Common myeloid progenitor, CD34-positive (primary cell): ENCODE results near the gene SNTG2.

Experiments
- CTCF ChIA-PET: fragments of 350-600 bp; sonication (Branson Sonifier 250); formaldehyde crosslinking; loops from one replicate; lab custom pipeline; 2021; ENCODE audit warnings: antibody characterized with exemption; lab: Charles Lee
- POLR2A ChIA-PET: fragments of 350-600 bp; sonication (Branson Sonifier 250); formaldehyde crosslinking; loops from one replicate; lab custom pipeline; 2021; ENCODE audit warnings: antibody characterized with exemption; lab: Charles Lee
- DNase-seq, 3 donors: peaks; one replicate each; pipeline versions ENCODE4 v3.0.0 to v3.0.0-alpha.2; 2013
- H3K27ac ChIP-seq, 2 experiments: 1 replicate in 1 of 2; 2 replicates in 1 of 2; pipeline ENCODE4 v1.7.0; 2013; ENCODE audit warnings: inconsistent platforms in 2 of 2, low read length in 2 of 2, mild to moderate bottlenecking in 2 of 2, low read depth in 1 of 2, moderate library complexity in 1 of 2; ENCODE audit not compliant: severe bottlenecking in 2 of 2, insufficient read depth in 1 of 2, poor library complexity in 1 of 2
- H3K27me3 ChIP-seq, 5 experiments: replicated peaks in 2 of 5; 1 replicate in 3 of 5; 2 replicates in 2 of 5; pipeline versions ENCODE4 v1.6.1 to v1.7.0; 2013; ENCODE audit warnings: low read length in 4 of 5, mild to moderate bottlenecking in 2 of 5, moderate library complexity in 2 of 5, inconsistent platforms in 1 of 5; ENCODE audit not compliant: insufficient read depth in 5 of 5, control insufficient read depth in 4 of 5
- H3K36me3 ChIP-seq, 4 experiments: 1 replicate in 2 of 4; 2 replicates in 2 of 4; pipeline versions ENCODE4 v1.6.1 to v1.7.0; 2013; ENCODE audit warnings: low read length in 3 of 4, control low read depth in 1 of 4, mild to moderate bottlenecking in 1 of 4; ENCODE audit not compliant: control insufficient read depth in 4 of 4, insufficient read depth in 4 of 4
- H3K4me1 ChIP-seq, 4 experiments: 1 replicate in 3 of 4; 2 replicates in 1 of 4; pipeline versions ENCODE4 v1.6.1 to v1.7.1; 2013; ENCODE audit warnings: low read length in 3 of 4, mild to moderate bottlenecking in 3 of 4, control low read depth in 1 of 4, inconsistent platforms in 1 of 4, moderate library complexity in 1 of 4; ENCODE audit not compliant: control insufficient read depth in 4 of 4, insufficient read depth in 4 of 4; ENCODE audit errors: control extremely low read depth in 1 of 4
- H3K4me3 ChIP-seq, 7 experiments: 1 replicate in 4 of 7; 2 replicates in 3 of 7; pipeline versions ENCODE4 v1.5.1 to v1.7.0; 2013; ENCODE audit warnings: mild to moderate bottlenecking in 7 of 7, low read length in 6 of 7, moderate library complexity in 6 of 7, inconsistent platforms in 2 of 7, low read depth in 2 of 7, control low read depth in 1 of 7; ENCODE audit not compliant: insufficient read depth in 4 of 7, control insufficient read depth in 1 of 7; ENCODE audit errors: extremely low read depth in 1 of 7
- H3K9me3 ChIP-seq, 5 experiments: 1 replicate in 4 of 5; 2 replicates in 1 of 5; pipeline versions ENCODE4 v1.6.1 to v1.7.1; 2013; ENCODE audit warnings: low read length in 4 of 5, mild to moderate bottlenecking in 2 of 5, inconsistent platforms in 1 of 5, low read depth in 1 of 5, moderate library complexity in 1 of 5; ENCODE audit not compliant: control insufficient read depth in 4 of 5, insufficient read depth in 2 of 5; ENCODE audit errors: control extremely low read depth in 1 of 5
- WGBS: methylation state at CpG from one replicate; pipeline ENCODE4 v1.1.5; 2013; ENCODE audit not compliant: insufficient coverage; 5-methylcytosine and 5-hydroxymethylcytosine counted together

The SNTG2 gene

DNA sequence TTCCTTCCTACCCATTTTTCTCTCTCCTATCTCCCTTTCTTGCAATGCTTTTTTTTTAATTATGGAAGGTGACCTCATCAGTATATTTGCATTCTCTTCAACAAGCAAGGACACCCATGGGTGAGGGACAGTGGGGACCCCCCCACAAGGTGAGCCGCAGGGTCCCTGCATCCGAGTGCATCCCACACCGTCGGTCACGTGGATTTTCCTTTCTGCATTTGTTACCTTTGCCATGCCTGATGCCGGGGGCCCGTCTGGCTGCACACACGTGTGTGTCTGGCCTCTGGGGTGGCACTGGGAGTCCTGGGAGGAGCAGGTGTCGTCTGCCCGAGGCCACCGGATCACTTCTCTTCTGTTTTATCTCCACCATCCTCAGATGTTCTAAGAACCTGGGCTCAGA is 30.1 kb upstream of the SNTG2 start:
- Histone ChIP-seq H3K27ac (no peak overlapping the region), H3K4me3 (no peak overlapping the region), H3K9me3 (no peaks in the 10 kb centered on the region), H3K4me1 (no peaks in the 10 kb centered on the region), H3K27me3 (peaks cover 0 to 19% (median 0%) of the 10 kb centered on the region in 5 experiments), H3K36me3 (no peaks in the 10 kb centered on the region)
- no peak for DNase-seq
- 97% methylated on average over 11 of the region's 11 CpGs for WGBS
- CTCF ChIA-PET, result no interaction called here
- POLR2A ChIA-PET, result no interaction called here

DNA sequence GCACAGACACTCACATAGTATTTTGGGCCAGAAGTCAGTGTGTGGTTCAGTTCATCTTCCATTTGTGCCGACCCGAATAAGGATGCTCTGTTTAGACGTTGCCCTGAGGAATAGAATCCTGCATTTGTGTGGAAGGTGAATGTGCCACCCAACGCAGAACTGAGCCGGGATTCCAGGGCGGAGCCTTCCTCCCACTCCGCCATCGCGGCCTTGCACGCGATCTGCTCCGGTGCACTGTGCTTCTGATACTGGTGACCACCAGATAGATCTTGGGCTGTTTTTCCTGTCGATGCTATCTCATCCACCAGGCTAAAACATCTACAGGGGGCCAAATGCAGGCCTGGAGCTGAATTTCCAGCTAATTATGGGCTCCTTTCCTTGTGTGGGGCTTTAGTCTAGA is 29.6 kb upstream of the SNTG2 start:
- Histone ChIP-seq H3K27me3 (peaks cover 0 to 19% (median 1%) of the 10 kb centered on the region in 5 experiments), H3K4me1 (no peaks in the 10 kb centered on the region), H3K27ac (no peak overlapping the region), H3K4me3 (no peak overlapping the region), H3K9me3 (no peaks in the 10 kb centered on the region), H3K36me3 (no peaks in the 10 kb centered on the region)
- POLR2A ChIA-PET, result no interaction called here
- no peak for DNase-seq
- 95% methylated on average over 13 of the region's 13 CpGs for WGBS
- CTCF ChIA-PET, result no interaction called here

DNA sequence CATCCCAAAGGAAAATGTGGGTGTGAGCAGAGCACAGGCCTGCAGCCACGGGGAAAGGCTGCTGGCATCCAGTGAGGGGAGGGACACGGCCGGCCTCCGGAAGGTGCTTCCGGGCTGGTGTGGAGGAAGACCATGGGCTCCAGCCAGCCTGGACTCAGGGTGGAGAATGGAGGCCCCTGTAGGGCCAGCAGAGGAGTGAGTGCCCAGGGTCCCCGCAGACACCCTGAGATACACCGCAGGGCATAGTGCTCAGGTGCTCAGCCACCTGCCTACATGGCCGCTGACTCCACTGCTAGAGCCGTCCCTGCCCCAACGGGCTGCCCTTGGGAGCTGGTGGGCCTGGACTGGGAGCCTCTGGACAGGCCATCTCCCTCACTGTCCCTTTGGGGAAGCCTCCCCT is 28.5 kb upstream of the SNTG2 start:
- Histone ChIP-seq H3K9me3 (peaks cover 0 to 3% (median 0%) of the 10 kb centered on the region in 5 experiments), H3K36me3 (no peaks in the 10 kb centered on the region)
- CTCF ChIA-PET, result no interaction called here

DNA sequence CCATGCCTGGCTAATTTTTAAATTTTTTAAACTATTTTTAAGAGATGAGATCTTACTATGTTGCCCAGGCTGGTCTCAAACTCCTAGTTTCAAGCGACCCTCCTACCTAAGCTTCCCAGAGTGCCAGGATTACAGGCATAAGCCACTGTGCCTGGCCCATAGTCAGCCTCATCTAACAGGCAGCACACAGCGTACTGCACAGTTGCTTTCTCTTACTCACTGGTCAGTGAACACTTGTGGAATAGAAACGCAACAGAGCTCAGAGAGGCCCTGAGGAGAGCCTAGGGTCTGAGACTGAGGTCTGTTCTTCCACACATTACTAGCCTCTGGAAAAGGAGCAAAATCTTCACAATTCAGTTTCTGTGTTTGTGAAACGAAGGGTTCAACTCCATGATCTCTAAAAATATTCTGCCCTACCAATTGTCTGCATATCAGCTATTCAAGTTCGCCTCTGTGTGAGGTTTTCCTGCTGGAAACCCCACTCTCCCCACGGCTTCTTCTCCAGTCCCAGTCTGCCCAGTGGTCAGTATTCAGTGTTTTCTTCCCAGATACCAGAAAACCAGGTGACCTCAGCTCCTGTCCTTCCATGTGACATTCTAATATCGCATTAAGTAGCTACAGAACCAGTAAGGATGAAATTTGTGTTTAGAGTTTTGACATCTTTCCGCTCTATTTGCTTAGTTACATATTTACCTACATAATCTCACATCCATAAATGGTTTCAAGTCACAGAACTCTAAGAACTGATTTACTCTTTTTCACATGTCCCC is 26.6 kb upstream of the SNTG2 start:
- Histone ChIP-seq H3K4me3 (no peak overlapping the region), H3K27ac (no peak overlapping the region), H3K4me1 (no peaks in the 10 kb centered on the region), H3K36me3 (no peaks in the 10 kb centered on the region), H3K27me3 (peaks cover 0 to 13% (median 1%) of the 10 kb centered on the region in 5 experiments), H3K9me3 (peaks cover 0 to 6% (median 0%) of the 10 kb centered on the region in 5 experiments)
- 68% methylated on average over 6 of the region's 8 CpGs for WGBS
- DNase-seq, result no peak
- POLR2A ChIA-PET, result interaction anchor here (0.7 to 0.9 kb wide), 2 partner anchors 641 to 760 kb away, joined by 3 to 5 read pairs; no protein-coding TSS in a partner anchor
- CTCF ChIA-PET, result no interaction called here

More for the DNA sequence above, 28.5 kb upstream of the SNTG2 start:
- no peak overlapping the region for H3K4me3 ChIP-seq
- 92% methylated on average over 10 of the region's 10 CpGs for WGBS
- H3K27ac ChIP-seq, result no peak overlapping the region
- H3K4me1 ChIP-seq, result no peaks in the 10 kb centered on the region
- DNase-seq, result no peak
- POLR2A ChIA-PET, result no interaction called here
- H3K27me3 ChIP-seq, result peaks cover 0 to 16% (median 1%) of the 10 kb centered on the region in 5 experiments

DNA sequence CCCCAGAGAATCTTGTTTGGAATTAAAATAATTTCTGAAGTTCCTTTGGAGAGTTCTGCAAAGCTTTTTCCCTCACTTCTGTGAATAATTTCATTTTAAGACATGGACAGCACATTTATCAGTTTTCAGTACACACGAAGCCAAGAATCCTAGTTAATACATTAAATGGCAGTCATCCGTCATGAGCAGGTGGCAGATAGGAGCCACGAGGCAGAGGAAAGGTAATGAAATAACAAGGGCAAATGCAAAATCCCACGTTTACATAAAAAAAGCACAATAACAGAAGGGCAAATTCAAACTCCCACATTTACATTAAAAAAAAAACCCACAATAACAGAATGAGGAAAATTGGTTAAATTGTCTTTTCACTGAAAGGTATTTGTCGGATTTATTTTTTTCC is 25.9 kb upstream of the SNTG2 start:
- ChIA-PET CTCF (no interaction called here), POLR2A (interaction anchor here (0.7 to 0.9 kb wide), 2 partner anchors 515 to 640 kb away, joined by 3 read pairs; no protein-coding TSS in a partner anchor)
- DNase-seq, result no peak
- H3K4me3 ChIP-seq, result no peak overlapping the region
- H3K4me1 ChIP-seq, result no peaks in the 10 kb centered on the region
- 100% methylated on average over 1 of the region's 5 CpGs for WGBS
- peaks cover 0 to 9% (median 1%) of the 10 kb centered on the region in 5 experiments for H3K27me3 ChIP-seq
- H3K36me3 ChIP-seq, result no peaks in the 10 kb centered on the region
- peaks cover 0 to 6% (median 0%) of the 10 kb centered on the region in 5 experiments for H3K9me3 ChIP-seq
- H3K27ac ChIP-seq, result no peak overlapping the region

DNA sequence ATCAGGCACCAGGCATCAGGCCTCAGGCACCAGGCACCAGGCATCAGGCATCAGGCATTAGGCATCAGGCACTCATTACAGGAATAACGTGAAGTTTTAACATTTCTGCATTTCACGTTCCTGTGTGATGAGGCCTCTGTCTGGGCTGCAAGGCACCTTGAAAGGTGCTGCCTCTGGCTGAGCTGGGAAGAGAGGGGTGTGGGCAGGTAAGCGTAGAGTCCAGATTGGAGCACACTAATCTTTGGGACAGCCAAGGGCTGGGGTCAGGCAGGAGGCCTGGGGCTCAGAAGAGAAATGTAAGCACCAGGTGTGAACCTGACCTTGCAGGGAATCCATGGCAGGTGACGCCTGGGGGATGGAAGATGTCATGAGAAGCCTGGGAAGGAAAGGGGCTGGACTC is 25.3 kb upstream of the SNTG2 start:
- H3K36me3 ChIP-seq, result no peaks in the 10 kb centered on the region
- ChIA-PET CTCF (no interaction called here), POLR2A (interaction anchor here (0.7 kb wide), 1 partner anchor 514 kb away, joined by 3 read pairs; no protein-coding TSS in a partner anchor)
- peaks cover 0 to 6% (median 0%) of the 10 kb centered on the region in 5 experiments for H3K9me3 ChIP-seq
- H3K4me1 ChIP-seq, result no peaks in the 10 kb centered on the region
- 83% methylated on average over 4 of the region's 4 CpGs for WGBS
- H3K4me3 ChIP-seq, result no peak overlapping the region
- peaks cover 0 to 9% (median 1%) of the 10 kb centered on the region in 5 experiments for H3K27me3 ChIP-seq
- DNase-seq, result no peak
- no peak overlapping the region for H3K27ac ChIP-seq

DNA sequence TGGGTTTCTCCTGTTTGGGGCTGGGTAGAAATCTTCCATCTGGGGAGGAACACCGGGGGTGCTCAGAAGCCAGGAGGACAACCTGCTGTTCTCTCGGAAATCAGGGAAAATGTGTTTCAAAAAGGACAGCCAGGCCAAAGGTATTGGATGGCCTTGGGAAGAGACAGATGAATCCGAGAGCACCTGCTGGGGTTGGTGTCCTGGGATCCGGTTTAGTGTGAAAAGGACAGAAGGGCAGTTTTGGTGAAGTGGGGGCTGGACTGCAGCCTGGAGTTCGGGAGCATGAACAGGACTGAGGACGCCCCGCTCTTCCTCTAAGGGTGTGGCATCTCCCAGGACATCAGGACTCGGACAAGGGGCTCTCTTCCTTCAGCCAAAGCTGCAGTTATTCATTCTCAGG is 24.9 kb upstream of the SNTG2 start:
- POLR2A ChIA-PET, result no interaction called here
- no peak overlapping the region for H3K27ac ChIP-seq
- no peak for DNase-seq
- WGBS, result 88% methylated on average over 7 of the region's 8 CpGs
- CTCF ChIA-PET, result no interaction called here
- peaks cover 0 to 6% (median 0%) of the 10 kb centered on the region in 5 experiments for H3K9me3 ChIP-seq
- peaks cover 0 to 9% (median 1%) of the 10 kb centered on the region in 5 experiments for H3K27me3 ChIP-seq
- H3K4me1 ChIP-seq, result no peaks in the 10 kb centered on the region
- H3K4me3 ChIP-seq, result no peak overlapping the region
- no peaks in the 10 kb centered on the region for H3K36me3 ChIP-seq
